ENCODE measurements around the gene PRKG1.
"Not testable (repeated sequence)": the region's sequence is repeated elsewhere in the genome, so short reads cannot be mapped to it uniquely, and the experiment has no call there.

PRKG1 gene

GRCh38 chr10:51260376-51260775, 186.1 kb downstream of the PRKG1 start:
- peak overlapping the region; percentile 47 for H3K4me3 ChIP-seq (ENCODE audit: low read length)
- peaks cover 38% of the 10 kb centered on the region for H3K4me1 ChIP-seq (ENCODE audit: control insufficient read depth, insufficient read depth, low read length)
- H3K36me3 ChIP-seq (ENCODE audit: control insufficient read depth, insufficient read depth, low read length, severe bottlenecking): no peaks in the 10 kb centered on the region
- H3K9ac ChIP-seq (ENCODE audit: low read length): peak overlapping the region; percentile 24
- DNase-seq (ENCODE audit: low read depth): peak; percentile 38
- H3K27me3 ChIP-seq (replicated peaks; ENCODE audit: control insufficient read depth, insufficient read depth, low read length): no peaks in the 10 kb centered on the region
- no peaks in the 10 kb centered on the region for H3K9me3 ChIP-seq (ENCODE audit: control insufficient read depth, low read length)

- no peaks in the 10 kb centered on the region for H3K9me3 ChIP-seq (ENCODE audit: control insufficient read depth, low read length)
- DNase-seq (ENCODE audit: low read depth): peak; percentile 26
- H3K4me1 ChIP-seq (ENCODE audit: control insufficient read depth, insufficient read depth, low read length): peaks cover 20% of the 10 kb centered on the region
- no peaks in the 10 kb centered on the region for H3K36me3 ChIP-seq (ENCODE audit: control insufficient read depth, insufficient read depth, low read length, severe bottlenecking)
- H3K4me3 ChIP-seq (ENCODE audit: low read length): no peak overlapping the region
- no peaks in the 10 kb centered on the region for H3K27me3 ChIP-seq (replicated peaks; ENCODE audit: control insufficient read depth, insufficient read depth, low read length)
- no peak overlapping the region for H3K9ac ChIP-seq (ENCODE audit: low read length)
These were observed 192.2 kb downstream of the PRKG1 start for GRCh38 chr10:51266496-51266895.

- H3K27me3 ChIP-seq (replicated peaks; ENCODE audit: control insufficient read depth, insufficient read depth, low read length); H3K36me3 ChIP-seq (ENCODE audit: control insufficient read depth, insufficient read depth, low read length, severe bottlenecking); H3K9ac ChIP-seq (ENCODE audit: low read length); H3K9me3 ChIP-seq (ENCODE audit: control insufficient read depth, low read length); DNase-seq (ENCODE audit: low read depth); H3K4me3 ChIP-seq (ENCODE audit: low read length): not testable (repeated sequence)
- peaks cover 25% of the 10 kb centered on the region for H3K4me1 ChIP-seq (ENCODE audit: control insufficient read depth, insufficient read depth, low read length)
These were observed 193.8 kb downstream of the PRKG1 start for GRCh38 chr10:51267980-51268570.

GRCh38 chr10:51269821-51270220, 195.5 kb downstream of the PRKG1 start:
- Histone ChIP-seq H3K4me1 (ENCODE audit: control insufficient read depth, insufficient read depth, low read length) (peaks cover 35% of the 10 kb centered on the region), H3K27me3 (replicated peaks; ENCODE audit: control insufficient read depth, insufficient read depth, low read length) (no peaks in the 10 kb centered on the region), H3K4me3 (ENCODE audit: low read length) (no peak overlapping the region), H3K9me3 (ENCODE audit: control insufficient read depth, low read length) (no peaks in the 10 kb centered on the region), H3K9ac (ENCODE audit: low read length) (no peak overlapping the region), H3K36me3 (ENCODE audit: control insufficient read depth, insufficient read depth, low read length, severe bottlenecking) (no peaks in the 10 kb centered on the region)
- DNase-seq (ENCODE audit: low read depth): peak; percentile 52

GRCh38 chr10:51270936-51271530, 196.7 kb downstream of the PRKG1 start:
- no peak for DNase-seq (ENCODE audit: low read depth)
- Histone ChIP-seq H3K4me3 (ENCODE audit: low read length) (no peak overlapping the region), H3K9ac (ENCODE audit: low read length) (no peak overlapping the region), H3K36me3 (ENCODE audit: control insufficient read depth, insufficient read depth, low read length, severe bottlenecking) (no peaks in the 10 kb centered on the region), H3K4me1 (ENCODE audit: control insufficient read depth, insufficient read depth, low read length) (peaks cover 35% of the 10 kb centered on the region), H3K27me3 (replicated peaks; ENCODE audit: control insufficient read depth, insufficient read depth, low read length) (no peaks in the 10 kb centered on the region), H3K9me3 (ENCODE audit: control insufficient read depth, low read length) (no peaks in the 10 kb centered on the region)

- H3K4me1 ChIP-seq (ENCODE audit: control insufficient read depth, insufficient read depth, low read length): peaks cover 30% of the 10 kb centered on the region
- not testable (repeated sequence) for H3K4me3 ChIP-seq (ENCODE audit: low read length); H3K9me3 ChIP-seq (ENCODE audit: control insufficient read depth, low read length); H3K27me3 ChIP-seq (replicated peaks; ENCODE audit: control insufficient read depth, insufficient read depth, low read length); H3K36me3 ChIP-seq (ENCODE audit: control insufficient read depth, insufficient read depth, low read length, severe bottlenecking); H3K9ac ChIP-seq (ENCODE audit: low read length); DNase-seq (ENCODE audit: low read depth)
These were observed 197.8 kb downstream of the PRKG1 start for GRCh38 chr10:51272099-51272498.

GRCh38 chr10:51272555-51272954, 198.3 kb downstream of the PRKG1 start:
- no peaks in the 10 kb centered on the region for H3K9me3 ChIP-seq (ENCODE audit: control insufficient read depth, low read length)
- no peaks in the 10 kb centered on the region for H3K36me3 ChIP-seq (ENCODE audit: control insufficient read depth, insufficient read depth, low read length, severe bottlenecking)
- DNase-seq (ENCODE audit: low read depth): peak; percentile 27
- H3K4me1 ChIP-seq (ENCODE audit: control insufficient read depth, insufficient read depth, low read length): peaks cover 29% of the 10 kb centered on the region
- no peaks in the 10 kb centered on the region for H3K27me3 ChIP-seq (replicated peaks; ENCODE audit: control insufficient read depth, insufficient read depth, low read length)
- no peak overlapping the region for H3K9ac ChIP-seq (ENCODE audit: low read length)
- no peak overlapping the region for H3K4me3 ChIP-seq (ENCODE audit: low read length)

- H3K9ac ChIP-seq (ENCODE audit: low read length): no peak overlapping the region
- no peak overlapping the region for H3K4me3 ChIP-seq (ENCODE audit: low read length)
- no peaks in the 10 kb centered on the region for H3K36me3 ChIP-seq (ENCODE audit: control insufficient read depth, insufficient read depth, low read length, severe bottlenecking)
- no peaks in the 10 kb centered on the region for H3K27me3 ChIP-seq (replicated peaks; ENCODE audit: control insufficient read depth, insufficient read depth, low read length)
- peaks cover 29% of the 10 kb centered on the region for H3K4me1 ChIP-seq (ENCODE audit: control insufficient read depth, insufficient read depth, low read length)
- DNase-seq (ENCODE audit: low read depth): no peak
- H3K9me3 ChIP-seq (ENCODE audit: control insufficient read depth, low read length): no peaks in the 10 kb centered on the region
These were observed 199.3 kb downstream of the PRKG1 start for GRCh38 chr10:51273574-51273973.

GRCh38 chr10:51276097-51276496, 201.8 kb downstream of the PRKG1 start:
- not testable (repeated sequence) for H3K9ac ChIP-seq (ENCODE audit: low read length); DNase-seq (ENCODE audit: low read depth); H3K36me3 ChIP-seq (ENCODE audit: control insufficient read depth, insufficient read depth, low read length, severe bottlenecking); H3K4me3 ChIP-seq (ENCODE audit: low read length); H3K27me3 ChIP-seq (replicated peaks; ENCODE audit: control insufficient read depth, insufficient read depth, low read length); H3K9me3 ChIP-seq (ENCODE audit: control insufficient read depth, low read length)
- H3K4me1 ChIP-seq (ENCODE audit: control insufficient read depth, insufficient read depth, low read length): peaks cover 17% of the 10 kb centered on the region

GRCh38 chr10:51281387-51281786, 207.1 kb downstream of the PRKG1 start:
- not testable (repeated sequence) for DNase-seq (ENCODE audit: low read depth); H3K4me3 ChIP-seq (ENCODE audit: low read length); H3K27me3 ChIP-seq (replicated peaks; ENCODE audit: control insufficient read depth, insufficient read depth, low read length); H3K36me3 ChIP-seq (ENCODE audit: control insufficient read depth, insufficient read depth, low read length, severe bottlenecking); H3K9me3 ChIP-seq (ENCODE audit: control insufficient read depth, low read length); H3K9ac ChIP-seq (ENCODE audit: low read length); H3K4me1 ChIP-seq (ENCODE audit: control insufficient read depth, insufficient read depth, low read length)

GRCh38 chr10:51285601-51286000, 211.3 kb downstream of the PRKG1 start:
- Histone ChIP-seq H3K36me3 (ENCODE audit: control insufficient read depth, insufficient read depth, low read length, severe bottlenecking) (no peaks in the 10 kb centered on the region), H3K9me3 (ENCODE audit: control insufficient read depth, low read length) (no peaks in the 10 kb centered on the region), H3K4me3 (ENCODE audit: low read length) (no peak overlapping the region), H3K27me3 (replicated peaks; ENCODE audit: control insufficient read depth, insufficient read depth, low read length) (no peaks in the 10 kb centered on the region), H3K9ac (ENCODE audit: low read length) (no peak overlapping the region), H3K4me1 (ENCODE audit: control insufficient read depth, insufficient read depth, low read length) (no peaks in the 10 kb centered on the region)
- DNase-seq (ENCODE audit: low read depth): no peak

GRCh38 chr10:51288511-51288910, 214.2 kb downstream of the PRKG1 start:
- H3K4me1 ChIP-seq (ENCODE audit: control insufficient read depth, insufficient read depth, low read length): peaks cover 4% of the 10 kb centered on the region
- H3K36me3 ChIP-seq (ENCODE audit: control insufficient read depth, insufficient read depth, low read length, severe bottlenecking): no peaks in the 10 kb centered on the region
- H3K9ac ChIP-seq (ENCODE audit: low read length): no peak overlapping the region
- DNase-seq (ENCODE audit: low read depth): no peak
- no peaks in the 10 kb centered on the region for H3K27me3 ChIP-seq (replicated peaks; ENCODE audit: control insufficient read depth, insufficient read depth, low read length)
- no peak overlapping the region for H3K4me3 ChIP-seq (ENCODE audit: low read length)
- no peaks in the 10 kb centered on the region for H3K9me3 ChIP-seq (ENCODE audit: control insufficient read depth, low read length)

Measured in adipocyte (in vitro differentiated cells).